ENCODE data around the gene ORC6. TPM values are rescaled to one million over a fixed set of nuclear protein-coding genes. Genes with fewer than 3 reads are reported as not detected.

Gene ORC6, protein sequence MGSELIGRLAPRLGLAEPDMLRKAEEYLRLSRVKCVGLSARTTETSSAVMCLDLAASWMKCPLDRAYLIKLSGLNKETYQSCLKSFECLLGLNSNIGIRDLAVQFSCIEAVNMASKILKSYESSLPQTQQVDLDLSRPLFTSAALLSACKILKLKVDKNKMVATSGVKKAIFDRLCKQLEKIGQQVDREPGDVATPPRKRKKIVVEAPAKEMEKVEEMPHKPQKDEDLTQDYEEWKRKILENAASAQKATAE
- 30.1 TPM for total RNA-seq (ENCODE audit: unreplicated experiment)
- long read RNA-seq, transcript ORC6-201 (7 exons, 1,628 nt) = major isoform, 7 of 9 reads
- long read RNA-seq, partial matches to known transcripts = 0 of 9 reads
- long read RNA-seq, other reads (novel, unspliced or antisense) = 1 of 9 reads

GRCh38 chr16:46689365-46690280, at the start of gene ORC6:
Gene ORC6 (plus strand): TSS chr16:46689659. CDS start chr16:46689706, 47 bp downstream.
- Mint-ChIP-seq H3K9me3 (ENCODE audit: unreplicated experiment) (peaks cover 10% of the 10 kb centered on the region), H3K36me3 (ENCODE audit: unreplicated experiment) (no peaks in the 10 kb centered on the region), H3K4me1 (ENCODE audit: low read depth, unreplicated experiment) (peaks cover 29% of the 10 kb centered on the region), H3K27me3 (ENCODE audit: unreplicated experiment) (peaks cover 8% of the 10 kb centered on the region), H3K4me3 (ENCODE audit: unreplicated experiment) (no peak within 1 kb of the TSS), H3K27ac (ENCODE audit: unreplicated experiment) (no peak within 1 kb of the TSS)
- TF ChIP-seq, protein P1, sequence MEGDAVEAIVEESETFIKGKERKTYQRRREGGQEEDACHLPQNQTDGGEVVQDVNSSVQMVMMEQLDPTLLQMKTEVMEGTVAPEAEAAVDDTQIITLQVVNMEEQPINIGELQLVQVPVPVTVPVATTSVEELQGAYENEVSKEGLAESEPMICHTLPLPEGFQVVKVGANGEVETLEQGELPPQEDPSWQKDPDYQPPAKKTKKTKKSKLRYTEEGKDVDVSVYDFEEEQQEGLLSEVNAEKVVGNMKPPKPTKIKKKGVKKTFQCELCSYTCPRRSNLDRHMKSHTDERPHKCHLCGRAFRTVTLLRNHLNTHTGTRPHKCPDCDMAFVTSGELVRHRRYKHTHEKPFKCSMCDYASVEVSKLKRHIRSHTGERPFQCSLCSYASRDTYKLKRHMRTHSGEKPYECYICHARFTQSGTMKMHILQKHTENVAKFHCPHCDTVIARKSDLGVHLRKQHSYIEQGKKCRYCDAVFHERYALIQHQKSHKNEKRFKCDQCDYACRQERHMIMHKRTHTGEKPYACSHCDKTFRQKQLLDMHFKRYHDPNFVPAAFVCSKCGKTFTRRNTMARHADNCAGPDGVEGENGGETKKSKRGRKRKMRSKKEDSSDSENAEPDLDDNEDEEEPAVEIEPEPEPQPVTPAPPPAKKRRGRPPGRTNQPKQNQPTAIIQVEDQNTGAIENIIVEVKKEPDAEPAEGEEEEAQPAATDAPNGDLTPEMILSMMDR (IDR thresholded peaks at IDR 0.05; ENCODE audit: partially characterized antibody, unreplicated experiment) = peak; percentile 36
- DNase-seq = peak; percentile 98

DNA sequence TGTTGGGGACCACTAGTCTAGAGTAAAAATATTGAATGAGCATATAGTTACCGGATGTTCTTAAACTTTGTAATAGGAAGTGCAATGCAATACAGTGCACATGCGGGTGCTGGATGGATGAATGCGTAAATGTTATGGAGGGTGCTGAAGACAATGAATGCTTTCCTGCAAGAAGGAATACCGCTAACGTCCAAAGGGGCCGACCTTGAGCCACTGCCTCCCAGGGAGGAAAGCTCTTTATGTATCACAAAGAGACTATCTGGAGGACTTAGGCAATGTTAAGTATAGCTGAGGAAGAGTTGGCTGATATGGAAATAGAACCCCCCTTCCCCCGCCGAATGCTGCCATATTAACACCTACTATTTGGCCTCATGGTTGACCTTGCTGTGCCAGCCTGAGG, 40.8 kb upstream of the ORC6 start:
- no peak for DNase-seq
- H3K27ac Mint-ChIP-seq (ENCODE audit: unreplicated experiment) = no peak overlapping the region

GRCh38 chr16:46649588-46650253, 39.7 kb upstream of the ORC6 start:
- no peak overlapping the region for H3K4me3 Mint-ChIP-seq (ENCODE audit: unreplicated experiment)
- peak overlapping the region; percentile 33 for H3K27ac Mint-ChIP-seq (ENCODE audit: unreplicated experiment)
- H3K9me3 Mint-ChIP-seq (ENCODE audit: unreplicated experiment) = peaks cover 6% of the 10 kb centered on the region
- DNase-seq = no peak
- H3K36me3 Mint-ChIP-seq (ENCODE audit: unreplicated experiment) = no peaks in the 10 kb centered on the region
- TF ChIP-seq, protein P1 (IDR thresholded peaks at IDR 0.05; ENCODE audit: partially characterized antibody, unreplicated experiment) = no peak
- peaks cover 4% of the 10 kb centered on the region for H3K27me3 Mint-ChIP-seq (ENCODE audit: unreplicated experiment)
- H3K4me1 Mint-ChIP-seq (ENCODE audit: low read depth, unreplicated experiment) = peaks cover 3% of the 10 kb centered on the region

More for the DNA sequence above, 40.8 kb upstream of the ORC6 start:
- H3K4me3 Mint-ChIP-seq (ENCODE audit: unreplicated experiment) = no peak overlapping the region
- peaks cover 6% of the 10 kb centered on the region for H3K9me3 Mint-ChIP-seq (ENCODE audit: unreplicated experiment)
- H3K36me3 Mint-ChIP-seq (ENCODE audit: unreplicated experiment) = no peaks in the 10 kb centered on the region
- peaks cover 4% of the 10 kb centered on the region for H3K27me3 Mint-ChIP-seq (ENCODE audit: unreplicated experiment)
- H3K4me1 Mint-ChIP-seq (ENCODE audit: low read depth, unreplicated experiment) = peaks cover 3% of the 10 kb centered on the region
- TF ChIP-seq, protein P1 (IDR thresholded peaks at IDR 0.05; ENCODE audit: partially characterized antibody, unreplicated experiment) = no peak

GRCh38 chr16:46650254-46650623, 39.2 kb upstream of the ORC6 start:
- H3K36me3 Mint-ChIP-seq (ENCODE audit: unreplicated experiment) = peaks cover 5% of the 10 kb centered on the region

More at GRCh38 chr16:46650254-46650623, 39.2 kb upstream of the ORC6 start:
- H3K27ac Mint-ChIP-seq (ENCODE audit: unreplicated experiment) = peak overlapping the region; percentile 10
- TF ChIP-seq, protein P1 (IDR thresholded peaks at IDR 0.05; ENCODE audit: partially characterized antibody, unreplicated experiment) = no peak
- peaks cover 5% of the 10 kb centered on the region for H3K27me3 Mint-ChIP-seq (ENCODE audit: unreplicated experiment)
- DNase-seq = no peak
- H3K9me3 Mint-ChIP-seq (ENCODE audit: unreplicated experiment) = peaks cover 10% of the 10 kb centered on the region
- H3K4me3 Mint-ChIP-seq (ENCODE audit: unreplicated experiment) = no peak overlapping the region
- peaks cover 3% of the 10 kb centered on the region for H3K4me1 Mint-ChIP-seq (ENCODE audit: low read depth, unreplicated experiment)
